K562 (cell line): ENCODE results near the gene TRAPPC8. TPM values are rescaled to one million over a fixed set of nuclear protein-coding genes. Genes with fewer than 3 reads are reported as not detected.

Source experiments
- ATF4 ChIP-seq: fragments of 450-650 bp; formaldehyde crosslinking; IDR thresholded peaks from 2 replicates; pipeline ENCODE4 v1.4.0; 2022; ENCODE audit warnings: mild to moderate bottlenecking, moderate library complexity
- BRD9 ChIP-seq: fragments of 450-650 bp; IDR thresholded peaks from 2 replicates; pipeline ENCODE4 v1.6.1; 2018; ENCODE audit warnings: low read depth; ENCODE audit not compliant: partially characterized antibody
- CCNT2 ChIP-seq: IDR thresholded peaks from 2 replicates; pipeline ENCODE4 v1.6.1; 2011; ENCODE audit warnings: borderline replicate concordance, low read depth, mild to moderate bottlenecking, moderate library complexity, mixed read lengths, low read length; ENCODE audit not compliant: insufficient read length; ENCODE audit errors: extremely low read depth
- CSDE1 ChIP-seq, 2 experiments: fragments of 450-650 bp; IDR thresholded peaks; 2 replicates each; pipeline ENCODE4 v1.6.1; 2016; ENCODE audit warnings: mild to moderate bottlenecking in 1 of 2
- ERF ChIP-seq: fragments of 450-650 bp; formaldehyde crosslinking; IDR thresholded peaks from 2 replicates; pipeline ENCODE4 v1.4.0; 2020; ENCODE audit warnings: mild to moderate bottlenecking, mixed read lengths
- ETV6 ChIP-seq, 3 experiments: fragments of 150-350 bp in 1 of 3; sonication (generic) in 1 of 3; formaldehyde crosslinking in 1 of 3; IDR thresholded peaks; 2 replicates each; pipeline versions ENCODE4 v1.6.1 to v1.8.0; 2014 to 2022; ENCODE audit warnings: borderline replicate concordance in 2 of 3, low read depth in 2 of 3, antibody characterized with exemption in 1 of 3, low read length in 1 of 3, mild to moderate bottlenecking in 1 of 3, missing genetic modification reagents in 1 of 3
- FOXK2 ChIP-seq, 2 experiments: fragments of 450-650 bp; IDR thresholded peaks in 1 of 2; conservative IDR thresholded peaks in 1 of 2; 2 replicates each; pipeline ENCODE4 v1.6.1; 2016; ENCODE audit warnings: low read depth in 2 of 2, mild to moderate bottlenecking in 1 of 2
- HDAC1 ChIP-seq, 2 experiments: fragments of 450-650 bp; IDR thresholded peaks; 2 replicates each; pipeline ENCODE4 v1.6.1; 2016 to 2017; ENCODE audit warnings: inconsistent platforms in 1 of 2, mild to moderate bottlenecking in 1 of 2, moderate library complexity in 1 of 2
- MCM7 ChIP-seq, 2 experiments: fragments of 450-650 bp; IDR thresholded peaks; 2 replicates each; pipeline ENCODE4 v1.6.1; 2016 to 2018
- MTA3 ChIP-seq: fragments of 450-650 bp; formaldehyde crosslinking; IDR thresholded peaks from 2 replicates; pipeline ENCODE4 v1.6.1; 2017; ENCODE audit warnings: mild to moderate bottlenecking, borderline replicate concordance
- POLR2AphosphoS5 ChIP-seq: IDR thresholded peaks from 2 replicates; pipeline ENCODE4 v1.6.1; 2011; ENCODE audit warnings: mild to moderate bottlenecking, low read depth, low read length, moderate library complexity; ENCODE audit not compliant: control insufficient read depth, insufficient read depth
- SOX6 ChIP-seq: fragments of 450-650 bp; IDR thresholded peaks from 2 replicates; pipeline ENCODE4 v1.6.1; 2014; ENCODE audit warnings: mild to moderate bottlenecking
- SP2 ChIP-seq: IDR thresholded peaks from 2 replicates; pipeline ENCODE4 v1.6.1; 2011; ENCODE audit warnings: mild to moderate bottlenecking, low read depth, low read length, moderate library complexity; ENCODE audit not compliant: poor library complexity, severe bottlenecking; ENCODE audit errors: extremely low read depth
- TAF15 ChIP-seq: fragments of 200-400 bp; formaldehyde crosslinking; IDR thresholded peaks from 2 replicates; pipeline ENCODE4 v1.6.1; 2017; ENCODE audit warnings: mild to moderate bottlenecking, low read depth, low read length, moderate library complexity
- TCF3 ChIP-seq: sonication (generic); formaldehyde crosslinking; IDR thresholded peaks from 2 replicates; pipeline ENCODE4 v1.4.0; 2020; ENCODE audit warnings: mild to moderate bottlenecking, missing genetic modification reagents
- ZBTB7A ChIP-seq: IDR thresholded peaks from 2 replicates; pipeline ENCODE4 v1.6.1; 2011; ENCODE audit warnings: low read depth, mild to moderate bottlenecking, low read length, moderate library complexity, borderline replicate concordance; ENCODE audit not compliant: control insufficient read depth
- ZNF449 ChIP-seq: fragments of 250-450 bp; sonication (Bioruptor Pico); IDR thresholded peaks from 2 replicates; pipeline ENCODE4 v1.8.0; 2022; ENCODE audit warnings: moderate library complexity, mild to moderate bottlenecking, inconsistent platforms
- polyA plus RNA-seq, 8 experiments: library from polyadenylated mRNA; depleted of rRNA in 4 of 8; stranded (reverse) in 5 of 8; unstranded in 3 of 8; fragments of >200 nt; fragmentation: Nextera tagmentation in 2 of 8; fragmentation: Illumina TruSeq in 1 of 8; extraction: Ambion mirVana in 2 of 8; extraction: Trizol in 1 of 8; gene quantifications; 2 replicates each; pipeline versions ENCODE4 v1.2.1 to v1.2.3, GENCODE V29; 2011 to 2014; ENCODE audit warnings: inconsistent platforms in 1 of 8, missing spikeins in 1 of 8
- total RNA-seq, 7 experiments: library from RNA; depleted of rRNA in 6 of 7; stranded (reverse); fragments of >200 nt in 6 of 7; fragmentation: Illumina TruSeq in 2 of 7; extraction: Trizol in 2 of 7; gene quantifications; 2 replicates each; pipeline versions ENCODE4 v1.2.1 to v1.2.3, GENCODE V29; 2011 to 2021; ENCODE audit warnings: low replicate concordance in 1 of 7
- TF ChIP-seq, protein P1 (sequence below): fragments of 250-450 bp; sonication (Bioruptor Pico); IDR thresholded peaks from 2 replicates; pipeline ENCODE4 v1.8.0; 2022; ENCODE audit warnings: moderate library complexity, mild to moderate bottlenecking, inconsistent platforms
- TF ChIP-seq, protein P2 (sequence below): fragments of 450-650 bp; IDR thresholded peaks from 2 replicates; pipeline ENCODE4 v1.6.1; 2017; ENCODE audit warnings: antibody characterized with exemption
- TF ChIP-seq, protein P3 (sequence below): fragments of 450-650 bp; conservative IDR thresholded peaks from 2 replicates; pipeline ENCODE4 v1.6.1; 2016; ENCODE audit warnings: missing genetic modification characterization, low read depth, mild to moderate bottlenecking, control low read depth, missing compliant biosample characterization

TRAPPC8 gene
- total and polyA plus RNA-seq, 9 of the 15 experiments (the other 6 are each of a cell fraction or from before 2014, with no cell fraction given): 20.1 to 111 (median 35.6) TPM

DNA sequence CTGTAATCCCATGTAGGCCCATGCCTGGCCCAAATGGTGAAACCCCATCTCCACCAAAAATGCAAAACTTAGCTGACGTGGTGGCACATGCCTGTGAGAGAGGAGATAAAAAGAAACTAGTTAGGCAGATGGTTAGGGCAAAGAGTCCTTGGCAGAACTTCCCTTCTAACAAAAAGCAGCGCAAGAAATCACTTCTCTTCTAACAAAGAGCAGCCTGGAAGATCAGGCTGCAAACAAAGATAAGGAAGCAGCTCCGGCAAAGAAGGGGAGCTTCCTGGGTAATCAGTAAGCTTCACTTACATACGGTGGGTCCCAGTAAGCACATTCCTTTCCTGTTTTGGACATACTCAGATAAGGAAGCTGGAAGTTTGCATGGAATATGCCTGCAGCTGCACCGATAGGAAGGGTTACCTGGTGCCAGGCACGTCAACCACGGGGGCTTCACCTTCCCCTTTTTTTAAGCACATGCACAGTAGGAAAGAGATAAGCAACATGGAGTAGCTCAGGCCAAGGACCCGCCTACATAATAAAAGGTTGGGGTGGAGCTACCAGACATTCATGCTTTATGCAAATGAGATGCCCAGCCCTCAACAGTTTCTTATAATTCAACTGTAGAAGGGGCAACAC lies 121.3 kb downstream of the TRAPPC8 start (continued):
- TF ChIP-seq, protein P1, sequence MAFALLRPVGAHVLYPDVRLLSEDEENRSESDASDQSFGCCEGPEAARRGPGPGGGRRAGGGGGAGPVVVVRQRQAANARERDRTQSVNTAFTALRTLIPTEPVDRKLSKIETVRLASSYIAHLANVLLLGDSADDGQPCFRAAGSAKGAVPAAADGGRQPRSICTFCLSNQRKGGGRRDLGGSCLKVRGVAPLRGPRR (CRISPR knock-in tag): peak; percentile 83; the same call in 1 of the 2 replicates
- TF ChIP-seq ETV6 (IDR thresholded peaks at IDR 0.05; ENCODE audit: borderline replicate concordance in 1 of 2, low read depth in 2 of 2, low read length in 1 of 2) (no peak), ETV6 (CRISPR knock-in tag; IDR thresholded peaks at IDR 0.05; ENCODE audit: borderline replicate concordance) (0 out of 2 replicates have a peak, but pooled peaks have one; percentile 21), TCF3 (CRISPR knock-in tag) (peak; percentile 97), SP2 (no peak), MTA3 (peak; percentile 79), HDAC1 (IDR thresholded peaks at IDR 0.05) (peak; percentile 59 to 99; a peak in 2 of 4 replicates), POLR2AphosphoS5 (peak; percentile 58; the same call in 1 of the 2 replicates), CSDE1 (IDR thresholded peaks at IDR 0.05) (no peak), BRD9 (no peak), MCM7 (IDR thresholded peaks at IDR 0.05) (no peak), ATF4 (CRISPR knock-in tag) (peak; percentile 73), ZBTB7A (no peak), FOXK2 (conservative IDR thresholded peaks at IDR 0.05 in 1 of 2, IDR thresholded peaks at IDR 0.05 in 1 of 2; ENCODE audit: low read depth in 2 of 2) (0 out of 4 replicates have a peak, but pooled peaks of 1 of the 2 experiments have one; percentile 33), ZNF449 (CRISPR knock-in tag) (peak; percentile 87), SOX6 (peak; percentile 95), ERF (CRISPR knock-in tag) (0 out of 2 replicates have a peak, but pooled peaks have one; percentile 27), TAF15 (no peak), CCNT2 (peak; percentile 89)
- TF ChIP-seq, protein P2, sequence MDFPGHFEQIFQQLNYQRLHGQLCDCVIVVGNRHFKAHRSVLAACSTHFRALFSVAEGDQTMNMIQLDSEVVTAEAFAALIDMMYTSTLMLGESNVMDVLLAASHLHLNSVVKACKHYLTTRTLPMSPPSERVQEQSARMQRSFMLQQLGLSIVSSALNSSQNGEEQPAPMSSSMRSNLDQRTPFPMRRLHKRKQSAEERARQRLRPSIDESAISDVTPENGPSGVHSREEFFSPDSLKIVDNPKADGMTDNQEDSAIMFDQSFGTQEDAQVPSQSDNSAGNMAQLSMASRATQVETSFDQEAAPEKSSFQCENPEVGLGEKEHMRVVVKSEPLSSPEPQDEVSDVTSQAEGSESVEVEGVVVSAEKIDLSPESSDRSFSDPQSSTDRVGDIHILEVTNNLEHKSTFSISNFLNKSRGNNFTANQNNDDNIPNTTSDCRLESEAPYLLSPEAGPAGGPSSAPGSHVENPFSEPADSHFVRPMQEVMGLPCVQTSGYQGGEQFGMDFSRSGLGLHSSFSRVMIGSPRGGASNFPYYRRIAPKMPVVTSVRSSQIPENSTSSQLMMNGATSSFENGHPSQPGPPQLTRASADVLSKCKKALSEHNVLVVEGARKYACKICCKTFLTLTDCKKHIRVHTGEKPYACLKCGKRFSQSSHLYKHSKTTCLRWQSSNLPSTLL: no peak
- TF ChIP-seq, protein P3, sequence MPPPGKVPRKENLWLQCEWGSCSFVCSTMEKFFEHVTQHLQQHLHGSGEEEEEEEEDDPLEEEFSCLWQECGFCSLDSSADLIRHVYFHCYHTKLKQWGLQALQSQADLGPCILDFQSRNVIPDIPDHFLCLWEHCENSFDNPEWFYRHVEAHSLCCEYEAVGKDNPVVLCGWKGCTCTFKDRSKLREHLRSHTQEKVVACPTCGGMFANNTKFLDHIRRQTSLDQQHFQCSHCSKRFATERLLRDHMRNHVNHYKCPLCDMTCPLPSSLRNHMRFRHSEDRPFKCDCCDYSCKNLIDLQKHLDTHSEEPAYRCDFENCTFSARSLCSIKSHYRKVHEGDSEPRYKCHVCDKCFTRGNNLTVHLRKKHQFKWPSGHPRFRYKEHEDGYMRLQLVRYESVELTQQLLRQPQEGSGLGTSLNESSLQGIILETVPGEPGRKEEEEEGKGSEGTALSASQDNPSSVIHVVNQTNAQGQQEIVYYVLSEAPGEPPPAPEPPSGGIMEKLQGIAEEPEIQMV (tag): peak; percentile 75
